ENCODE measurements around the gene IRAK2.
A peak's percentile ranks its signal among the peaks of the same experiment; 100 is the strongest.

IRAK2 gene

GRCh38 chr3:10235551-10235950 lies 70.8 kb downstream of the IRAK2 start:
- no peak for FAIRE-seq
- TF ChIP-seq POLR2AphosphoS5 (IDR thresholded peaks at IDR 0.05; ENCODE audit: low read depth, low read length) (no peak), SPI1 (IDR thresholded peaks at IDR 0.05; ENCODE audit: low read depth, low read length) (no peak), PAX5 (IDR thresholded peaks at IDR 0.05; ENCODE audit: insufficient read depth, low read length, severe bottlenecking) (no peak), POU2F2 (IDR thresholded peaks at IDR 0.05; ENCODE audit: low read depth, low read length) (no peak)
- DNase-seq (ENCODE audit: insufficient read length, low spot score), result no peak

GRCh38 chr3:10238345-10239183 lies 73.8 kb downstream of the IRAK2 start:
- TF ChIP-seq POLR2AphosphoS5 (IDR thresholded peaks at IDR 0.05; ENCODE audit: low read depth, low read length), result no peak
- TF ChIP-seq SPI1 (IDR thresholded peaks at IDR 0.05; ENCODE audit: low read depth, low read length), result no peak
- TF ChIP-seq POLR2A (IDR thresholded peaks at IDR 0.05; ENCODE audit: low read depth, low read length), result no peak
- no peak for TF ChIP-seq POU2F2 (IDR thresholded peaks at IDR 0.05; ENCODE audit: low read depth, low read length)
- no peak for TF ChIP-seq TAF1 (IDR thresholded peaks at IDR 0.05; ENCODE audit: low read depth, low read length)
- no peak for TF ChIP-seq PAX5 (IDR thresholded peaks at IDR 0.05; ENCODE audit: insufficient read depth, low read length, severe bottlenecking)
- no peak for FAIRE-seq
- no peak for DNase-seq (ENCODE audit: insufficient read length, low spot score)

- DNase-seq (ENCODE audit: insufficient read length, low spot score), result no peak
- FAIRE-seq, result no peak
- TF ChIP-seq POLR2AphosphoS5 (IDR thresholded peaks at IDR 0.05; ENCODE audit: low read depth, low read length), result no peak
- TF ChIP-seq PAX5 (IDR thresholded peaks at IDR 0.05; ENCODE audit: insufficient read depth, low read length, severe bottlenecking), result no peak
- no peak for TF ChIP-seq POU2F2 (IDR thresholded peaks at IDR 0.05; ENCODE audit: low read depth, low read length)
- no peak for TF ChIP-seq TAF1 (IDR thresholded peaks at IDR 0.05; ENCODE audit: low read depth, low read length)
- TF ChIP-seq POLR2A (IDR thresholded peaks at IDR 0.05; ENCODE audit: low read depth, low read length), result no peak
- no peak for TF ChIP-seq SPI1 (IDR thresholded peaks at IDR 0.05; ENCODE audit: low read depth, low read length)
These were observed 76.1 kb downstream of the IRAK2 start for GRCh38 chr3:10240799-10241198.

- FAIRE-seq, result peak; percentile 43
These were observed 77.7 kb downstream of the IRAK2 start for GRCh38 chr3:10242182-10243065.

GRCh38 chr3:10244009-10244408 lies 79.3 kb downstream of the IRAK2 start:
- no peak for FAIRE-seq
- DNase-seq (ENCODE audit: insufficient read length, low spot score), result no peak
- no peak for TF ChIP-seq POLR2AphosphoS5 (IDR thresholded peaks at IDR 0.05; ENCODE audit: low read depth, low read length)
- no peak for TF ChIP-seq SPI1 (IDR thresholded peaks at IDR 0.05; ENCODE audit: low read depth, low read length)
- no peak for TF ChIP-seq TAF1 (IDR thresholded peaks at IDR 0.05; ENCODE audit: low read depth, low read length)
- no peak for TF ChIP-seq POLR2A (IDR thresholded peaks at IDR 0.05; ENCODE audit: low read depth, low read length)
- TF ChIP-seq POU2F2 (IDR thresholded peaks at IDR 0.05; ENCODE audit: low read depth, low read length), result no peak
- TF ChIP-seq PAX5 (IDR thresholded peaks at IDR 0.05; ENCODE audit: insufficient read depth, low read length, severe bottlenecking), result no peak

More at GRCh38 chr3:10242182-10243065, 77.7 kb downstream of the IRAK2 start:
- no peak for DNase-seq (ENCODE audit: insufficient read length, low spot score)
- TF ChIP-seq POU2F2 (IDR thresholded peaks at IDR 0.05; ENCODE audit: low read depth, low read length) (no peak), POLR2A (IDR thresholded peaks at IDR 0.05; ENCODE audit: low read depth, low read length) (no peak), TAF1 (IDR thresholded peaks at IDR 0.05; ENCODE audit: low read depth, low read length) (no peak), PAX5 (IDR thresholded peaks at IDR 0.05; ENCODE audit: insufficient read depth, low read length, severe bottlenecking) (no peak), SPI1 (IDR thresholded peaks at IDR 0.05; ENCODE audit: low read depth, low read length) (no peak), POLR2AphosphoS5 (IDR thresholded peaks at IDR 0.05; ENCODE audit: low read depth, low read length) (no peak)

GRCh38 chr3:10245081-10245712 lies 80.5 kb downstream of the IRAK2 start:
- no peak for TF ChIP-seq POU2F2 (IDR thresholded peaks at IDR 0.05; ENCODE audit: low read depth, low read length)
- TF ChIP-seq TAF1 (IDR thresholded peaks at IDR 0.05; ENCODE audit: low read depth, low read length), result no peak
- no peak for TF ChIP-seq SPI1 (IDR thresholded peaks at IDR 0.05; ENCODE audit: low read depth, low read length)
- no peak for TF ChIP-seq POLR2AphosphoS5 (IDR thresholded peaks at IDR 0.05; ENCODE audit: low read depth, low read length)
- TF ChIP-seq POLR2A (IDR thresholded peaks at IDR 0.05; ENCODE audit: low read depth, low read length), result no peak
- TF ChIP-seq PAX5 (IDR thresholded peaks at IDR 0.05; ENCODE audit: insufficient read depth, low read length, severe bottlenecking), result no peak
- DNase-seq (ENCODE audit: insufficient read length, low spot score) (no peak), FAIRE-seq (no peak)

GRCh38 chr3:10247679-10248183 lies 83.0 kb downstream of the IRAK2 start:
- TF ChIP-seq POLR2AphosphoS5 (IDR thresholded peaks at IDR 0.05; ENCODE audit: low read depth, low read length), result no peak
- DNase-seq (ENCODE audit: insufficient read length, low spot score) (no peak), FAIRE-seq (no peak)

- TF ChIP-seq POLR2AphosphoS5 (IDR thresholded peaks at IDR 0.05; ENCODE audit: low read depth, low read length), result peak; percentile 57; the same call in 1 of the 2 replicates
- TF ChIP-seq PAX5 (IDR thresholded peaks at IDR 0.05; ENCODE audit: insufficient read depth, low read length, severe bottlenecking), result no peak
- no peak for TF ChIP-seq SPI1 (IDR thresholded peaks at IDR 0.05; ENCODE audit: low read depth, low read length)
- peak; percentile 78 for TF ChIP-seq POLR2A (IDR thresholded peaks at IDR 0.05; ENCODE audit: low read depth, low read length)
- peak; percentile 57; the same call in 1 of the 2 replicates for TF ChIP-seq TAF1 (IDR thresholded peaks at IDR 0.05; ENCODE audit: low read depth, low read length)
- TF ChIP-seq POU2F2 (IDR thresholded peaks at IDR 0.05; ENCODE audit: low read depth, low read length), result peak; percentile 39; the same call in 1 of the 2 replicates
- DNase-seq (ENCODE audit: insufficient read length, low spot score), result peak; percentile 98
- FAIRE-seq, result peak; percentile 97
These were observed 83.7 kb downstream of the IRAK2 start, which contains the start of gene TATDN2 for GRCh38 chr3:10248184-10248983. TATDN2 (plus strand) TSS chr3:10248459; CDS start chr3:10249201, 742 bp downstream.

All from GM12891 (cell line).